ENCODE results near the gene ATP2A1. TPM values are rescaled to one million over a fixed set of nuclear protein-coding genes. Genes with fewer than 3 reads are reported as not detected.
A peak's percentile ranks its signal among the peaks of the same experiment; 100 is the strongest.

ATP2A1 gene
- total RNA-seq, 1 donor from 2014 or later: 8.2 TPM

DNA sequence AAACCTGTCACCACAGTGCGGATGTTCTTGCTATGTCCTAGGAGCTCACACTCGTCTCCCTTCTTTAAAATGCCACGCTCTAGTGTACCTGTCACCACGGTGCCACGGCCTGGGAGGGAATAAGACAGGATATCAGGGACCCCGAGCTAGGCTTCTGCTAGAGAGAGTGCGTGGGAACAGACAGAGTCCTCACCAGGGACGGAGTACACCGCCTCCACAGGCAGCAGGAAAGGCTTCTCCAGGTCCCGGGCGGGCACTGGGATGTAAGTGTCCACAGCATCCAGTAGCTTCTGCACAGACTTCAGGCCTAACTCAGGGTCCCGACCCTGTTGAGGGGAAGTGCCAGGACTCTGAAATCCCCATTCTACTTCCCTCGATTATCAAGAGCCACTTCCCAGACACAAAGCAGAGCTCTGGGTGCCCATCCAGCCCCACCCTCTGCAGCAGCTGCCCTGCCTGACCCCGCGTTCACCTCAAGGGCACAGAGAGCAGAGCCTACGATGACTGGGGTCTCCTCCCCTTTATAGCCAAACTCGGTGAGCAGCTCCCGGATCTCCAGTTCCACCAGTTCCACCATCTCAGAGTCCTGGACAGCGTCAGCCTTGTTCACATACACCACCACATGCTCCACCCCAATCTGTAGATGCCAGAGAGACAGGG is 33.9 kb upstream of the ATP2A1 start:
- Histone ChIP-seq H3K4me3 (no peak overlapping the region), H3F3A (ENCODE audit: low read depth) (peaks cover 41% of the 10 kb centered on the region), H3K9me3 (ENCODE audit: low read depth) (no peaks in the 10 kb centered on the region), H3K4me2 (no peak overlapping the region), H3K36me3 (no peaks in the 10 kb centered on the region), H3K9ac (no peak overlapping the region), H4K20me1 (ENCODE audit: low read depth) (no peaks in the 10 kb centered on the region), H3K27me3 (no peaks in the 10 kb centered on the region), H2AFZ (replicated peaks) (no peak overlapping the region), H3K4me1 (no peaks in the 10 kb centered on the region), H3K79me2 (ENCODE audit: low read depth) (peaks cover 28% of the 10 kb centered on the region), H3K27ac (no peak overlapping the region)
- TF ChIP-seq EZH2phosphoT487 (IDR thresholded peaks at IDR 0.05): no peak
- no peak for TF ChIP-seq EZH2 (IDR thresholded peaks at IDR 0.05)
- TF ChIP-seq, protein P1, sequence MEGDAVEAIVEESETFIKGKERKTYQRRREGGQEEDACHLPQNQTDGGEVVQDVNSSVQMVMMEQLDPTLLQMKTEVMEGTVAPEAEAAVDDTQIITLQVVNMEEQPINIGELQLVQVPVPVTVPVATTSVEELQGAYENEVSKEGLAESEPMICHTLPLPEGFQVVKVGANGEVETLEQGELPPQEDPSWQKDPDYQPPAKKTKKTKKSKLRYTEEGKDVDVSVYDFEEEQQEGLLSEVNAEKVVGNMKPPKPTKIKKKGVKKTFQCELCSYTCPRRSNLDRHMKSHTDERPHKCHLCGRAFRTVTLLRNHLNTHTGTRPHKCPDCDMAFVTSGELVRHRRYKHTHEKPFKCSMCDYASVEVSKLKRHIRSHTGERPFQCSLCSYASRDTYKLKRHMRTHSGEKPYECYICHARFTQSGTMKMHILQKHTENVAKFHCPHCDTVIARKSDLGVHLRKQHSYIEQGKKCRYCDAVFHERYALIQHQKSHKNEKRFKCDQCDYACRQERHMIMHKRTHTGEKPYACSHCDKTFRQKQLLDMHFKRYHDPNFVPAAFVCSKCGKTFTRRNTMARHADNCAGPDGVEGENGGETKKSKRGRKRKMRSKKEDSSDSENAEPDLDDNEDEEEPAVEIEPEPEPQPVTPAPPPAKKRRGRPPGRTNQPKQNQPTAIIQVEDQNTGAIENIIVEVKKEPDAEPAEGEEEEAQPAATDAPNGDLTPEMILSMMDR (IDR thresholded peaks at IDR 0.05): no peak
- Mint-ChIP-seq H3K9me3 (no peaks in the 10 kb centered on the region), H3K4me3 (peak overlapping the region; percentile 94), H3K36me3 (peaks cover 15% of the 10 kb centered on the region), H3K4me1 (peaks cover 17% of the 10 kb centered on the region), H3K27ac (no peak overlapping the region), H3K27me3 (ENCODE audit: insufficient read depth, low read depth) (peaks cover 8% of the 10 kb centered on the region)
- no peak for DNase-seq (ENCODE audit: low spot score)

DNA sequence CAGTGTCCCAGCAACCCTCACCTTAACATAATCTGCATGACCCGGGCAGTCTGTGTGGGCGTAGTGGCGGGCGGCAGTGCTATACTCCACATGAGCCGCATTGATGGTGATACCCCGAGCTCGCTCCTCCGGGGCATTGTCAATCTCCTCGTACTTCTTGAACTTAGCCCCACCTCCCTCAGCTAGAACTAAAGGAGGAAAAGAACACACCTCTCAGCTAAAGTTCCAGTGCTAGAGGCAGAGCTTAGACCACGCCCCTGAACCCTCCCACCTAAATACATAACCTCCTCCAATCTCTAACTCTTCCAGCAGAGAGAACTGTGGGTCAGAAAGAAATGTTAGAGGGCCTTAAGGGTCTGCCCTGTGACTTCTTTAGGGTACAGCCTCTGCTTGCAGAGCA is 33.0 kb upstream of the ATP2A1 start:
- Mint-ChIP-seq H3K9me3 (no peaks in the 10 kb centered on the region), H3K27me3 (ENCODE audit: insufficient read depth, low read depth) (peaks cover 8% of the 10 kb centered on the region), H3K36me3 (peaks cover 15% of the 10 kb centered on the region), H3K4me1 (peaks cover 17% of the 10 kb centered on the region), H3K4me3 (peak overlapping the region; percentile 94), H3K27ac (no peak overlapping the region)
- Histone ChIP-seq H3K9me3 (ENCODE audit: low read depth) (no peaks in the 10 kb centered on the region), H3K4me3 (peak overlapping the region; percentile 75), H3K4me2 (peak overlapping the region; percentile 91), H3K4me1 (no peaks in the 10 kb centered on the region), H3K9ac (peak overlapping the region; percentile 82), H3K36me3 (no peaks in the 10 kb centered on the region), H2AFZ (replicated peaks) (no peak overlapping the region), H4K20me1 (ENCODE audit: low read depth) (no peaks in the 10 kb centered on the region), H3K27me3 (no peaks in the 10 kb centered on the region), H3K27ac (no peak overlapping the region), H3K79me2 (ENCODE audit: low read depth) (peaks cover 28% of the 10 kb centered on the region), H3F3A (ENCODE audit: low read depth) (peaks cover 38% of the 10 kb centered on the region)
- TF ChIP-seq EZH2 (IDR thresholded peaks at IDR 0.05) (no peak), EZH2phosphoT487 (IDR thresholded peaks at IDR 0.05) (no peak)
- TF ChIP-seq, protein P1 (IDR thresholded peaks at IDR 0.05): no peak
- DNase-seq (ENCODE audit: low spot score): peak; percentile 32

DNA sequence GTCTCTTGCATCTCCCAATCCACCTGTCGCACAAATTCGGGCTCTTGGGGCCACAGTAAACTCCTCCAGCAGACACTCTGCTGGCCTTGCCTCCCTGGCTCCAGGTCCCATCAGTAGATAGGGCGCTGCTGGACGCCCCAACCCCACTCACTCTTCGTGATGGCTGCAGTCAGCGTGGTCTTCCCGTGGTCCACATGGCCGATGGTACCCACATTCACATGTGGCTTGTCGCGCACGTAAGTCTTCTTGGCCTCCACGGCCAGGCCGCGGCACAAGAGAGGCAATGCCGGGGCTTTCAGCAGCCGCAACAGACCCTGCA is 32.6 kb upstream of the ATP2A1 start:
- Histone ChIP-seq H2AFZ (replicated peaks) (peak overlapping the region; percentile 17), H3K4me1 (no peaks in the 10 kb centered on the region), H3K36me3 (no peaks in the 10 kb centered on the region), H3K27me3 (no peaks in the 10 kb centered on the region), H3F3A (ENCODE audit: low read depth) (peaks cover 35% of the 10 kb centered on the region), H4K20me1 (ENCODE audit: low read depth) (no peaks in the 10 kb centered on the region), H3K4me3 (peak overlapping the region; percentile 75), H3K4me2 (peak overlapping the region; percentile 91), H3K9ac (peak overlapping the region; percentile 82), H3K79me2 (ENCODE audit: low read depth) (peaks cover 28% of the 10 kb centered on the region), H3K27ac (no peak overlapping the region), H3K9me3 (ENCODE audit: low read depth) (no peaks in the 10 kb centered on the region)
- peak overlapping the region; percentile 94 for H3K4me3 Mint-ChIP-seq
- H3K27ac Mint-ChIP-seq: peak overlapping the region; percentile 79
- no peaks in the 10 kb centered on the region for H3K9me3 Mint-ChIP-seq
- peaks cover 17% of the 10 kb centered on the region for H3K4me1 Mint-ChIP-seq
- no peak for DNase-seq (ENCODE audit: low spot score)
- peaks cover 8% of the 10 kb centered on the region for H3K27me3 Mint-ChIP-seq (ENCODE audit: insufficient read depth, low read depth)
- H3K36me3 Mint-ChIP-seq: peaks cover 15% of the 10 kb centered on the region
- TF ChIP-seq EZH2 (IDR thresholded peaks at IDR 0.05): no peak
- TF ChIP-seq, protein P1 (IDR thresholded peaks at IDR 0.05): no peak
- TF ChIP-seq EZH2phosphoT487 (IDR thresholded peaks at IDR 0.05): no peak

All from neural progenitor cell (in vitro differentiated cells).